HepG2 (cell line): ENCODE data around the gene SHPK. TPM values are rescaled to one million over a fixed set of nuclear protein-coding genes. Genes with fewer than 3 reads are reported as not detected.

Experiments
- AGO1 ChIP-seq: fragments of 200-400 bp; formaldehyde crosslinking; IDR thresholded peaks from 2 replicates; pipeline ENCODE4 v1.6.1; 2017; ENCODE audit warnings: mild to moderate bottlenecking, low read depth, low read length, moderate library complexity; ENCODE audit not compliant: poor library complexity, severe bottlenecking
- ZFP36 ChIP-seq: fragments of 150-350 bp; IDR thresholded peaks from 2 replicates; pipeline ENCODE4 v1.6.1; 2018; ENCODE audit warnings: borderline replicate concordance, low read length, low read depth; ENCODE audit not compliant: partially characterized antibody
- polyA plus RNA-seq, 8 experiments: library from polyadenylated mRNA; depleted of rRNA in 3 of 8; stranded (reverse) in 7 of 8; unstranded in 1 of 8; fragments of >200 nt; fragmentation: Illumina TruSeq in 4 of 8; extraction: Trizol in 4 of 8; gene quantifications; 2 replicates each; pipeline versions ENCODE4 v1.2.1 to v1.2.3, GENCODE V29; 2011 to 2016; ENCODE audit warnings: low read depth in 4 of 8, missing spikeins in 1 of 8, mixed read lengths in 1 of 8; ENCODE audit not compliant: insufficient read depth in 1 of 8
- total RNA-seq, 5 experiments: library from RNA; depleted of rRNA; stranded (reverse); fragments of >200 nt; fragmentation: Illumina TruSeq; extraction: Trizol; gene quantifications; 2 replicates each; pipeline ENCODE4 v1.2.3, GENCODE V29; 2016; ENCODE audit warnings: low read depth in 1 of 5
- TF ChIP-seq, protein P1 (sequence below), 2 experiments: fragments of 450-650 bp in 1 of 2; sonication (generic) in 1 of 2; formaldehyde crosslinking in 1 of 2; IDR thresholded peaks; 2 replicates each; pipeline versions ENCODE4 v1.6.1 to v1.8.0; 2016 to 2022; ENCODE audit warnings: antibody characterized with exemption in 1 of 2, mild to moderate bottlenecking in 1 of 2, missing genetic modification reagents in 1 of 2
- TF ChIP-seq, protein P2 (sequence below): sonication (generic); formaldehyde crosslinking; IDR thresholded peaks from 2 replicates; pipeline ENCODE4 v1.5.0; 2020; ENCODE audit warnings: missing genetic modification reagents
- TF ChIP-seq, protein P3 (sequence below): sonication (generic); formaldehyde crosslinking; IDR thresholded peaks from 2 replicates; pipeline ENCODE4 v1.4.0; 2020; ENCODE audit warnings: mild to moderate bottlenecking, missing genetic modification reagents
- TF ChIP-seq, protein P4 (sequence below): sonication (generic); formaldehyde crosslinking; IDR thresholded peaks from 2 replicates; pipeline ENCODE4 v1.8.1; 2022; ENCODE audit warnings: mild to moderate bottlenecking, missing genetic modification reagents

Gene SHPK
- total and polyA plus RNA-seq, 2 of the 13 experiments (the other 11 are each of a cell fraction or from before 2014, with no cell fraction given): 16.2 to 30.9 TPM

DNA sequence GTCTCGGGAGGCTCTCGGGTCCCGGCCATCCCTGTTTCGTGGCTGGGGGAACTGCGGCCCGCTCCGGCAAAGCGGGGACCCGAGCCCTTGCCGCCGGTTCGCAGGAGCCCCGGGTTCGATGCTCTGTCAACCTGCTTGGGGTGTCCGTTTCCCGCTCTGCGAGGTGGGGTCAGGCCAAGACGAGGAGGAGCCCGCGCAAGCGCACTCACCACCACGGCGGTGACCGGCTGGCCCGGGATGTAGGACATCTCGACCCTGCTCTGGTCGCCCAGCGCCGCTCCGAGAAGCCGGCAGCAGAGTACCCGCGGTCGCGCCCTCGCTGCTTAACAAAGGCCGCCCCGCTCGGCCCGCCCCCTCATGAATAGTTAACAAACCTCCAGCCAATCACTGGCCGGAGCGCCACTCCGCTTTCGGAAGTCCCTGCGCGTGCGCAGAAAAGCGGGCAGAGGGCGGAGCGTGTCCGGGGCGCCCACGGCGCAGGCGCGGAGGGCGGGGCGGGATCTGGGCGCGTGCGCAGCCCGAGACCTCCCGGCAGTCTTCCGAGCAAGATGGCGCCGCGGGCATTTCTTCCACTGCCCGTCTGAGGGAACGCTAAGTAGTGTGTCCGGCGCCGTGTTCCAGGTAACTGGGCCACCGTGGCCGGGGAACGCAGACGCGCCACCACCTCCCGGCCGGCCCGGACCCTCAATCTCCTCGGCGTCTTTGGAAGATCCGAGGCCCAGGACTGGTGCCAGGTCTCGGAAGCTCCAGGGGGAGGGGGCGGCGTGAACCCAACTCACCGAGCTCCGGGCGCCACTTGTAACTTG is 32.4 kb upstream of the SHPK start, which contains the start of the genes EMC6 and TAX1BP3 (continued):
- TF ChIP-seq, protein P1, sequence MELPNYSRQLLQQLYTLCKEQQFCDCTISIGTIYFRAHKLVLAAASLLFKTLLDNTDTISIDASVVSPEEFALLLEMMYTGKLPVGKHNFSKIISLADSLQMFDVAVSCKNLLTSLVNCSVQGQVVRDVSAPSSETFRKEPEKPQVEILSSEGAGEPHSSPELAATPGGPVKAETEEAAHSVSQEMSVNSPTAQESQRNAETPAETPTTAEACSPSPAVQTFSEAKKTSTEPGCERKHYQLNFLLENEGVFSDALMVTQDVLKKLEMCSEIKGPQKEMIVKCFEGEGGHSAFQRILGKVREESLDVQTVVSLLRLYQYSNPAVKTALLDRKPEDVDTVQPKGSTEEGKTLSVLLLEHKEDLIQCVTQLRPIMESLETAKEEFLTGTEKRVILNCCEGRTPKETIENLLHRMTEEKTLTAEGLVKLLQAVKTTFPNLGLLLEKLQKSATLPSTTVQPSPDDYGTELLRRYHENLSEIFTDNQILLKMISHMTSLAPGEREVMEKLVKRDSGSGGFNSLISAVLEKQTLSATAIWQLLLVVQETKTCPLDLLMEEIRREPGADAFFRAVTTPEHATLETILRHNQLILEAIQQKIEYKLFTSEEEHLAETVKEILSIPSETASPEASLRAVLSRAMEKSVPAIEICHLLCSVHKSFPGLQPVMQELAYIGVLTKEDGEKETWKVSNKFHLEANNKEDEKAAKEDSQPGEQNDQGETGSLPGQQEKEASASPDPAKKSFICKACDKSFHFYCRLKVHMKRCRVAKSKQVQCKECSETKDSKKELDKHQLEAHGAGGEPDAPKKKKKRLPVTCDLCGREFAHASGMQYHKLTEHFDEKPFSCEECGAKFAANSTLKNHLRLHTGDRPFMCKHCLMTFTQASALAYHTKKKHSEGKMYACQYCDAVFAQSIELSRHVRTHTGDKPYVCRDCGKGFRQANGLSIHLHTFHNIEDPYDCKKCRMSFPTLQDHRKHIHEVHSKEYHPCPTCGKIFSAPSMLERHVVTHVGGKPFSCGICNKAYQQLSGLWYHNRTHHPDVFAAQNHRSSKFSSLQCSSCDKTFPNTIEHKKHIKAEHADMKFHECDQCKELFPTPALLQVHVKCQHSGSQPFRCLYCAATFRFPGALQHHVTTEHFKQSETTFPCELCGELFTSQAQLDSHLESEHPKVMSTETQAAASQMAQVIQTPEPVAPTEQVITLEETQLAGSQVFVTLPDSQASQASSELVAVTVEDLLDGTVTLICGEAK (IDR thresholded peaks at IDR 0.05): no peak
- TF ChIP-seq, protein P1 (CRISPR knock-in tag; IDR thresholded peaks at IDR 0.05): no peak; the same call in 1 of the 2 replicates
- TF ChIP-seq ZFP36: no peak
- TF ChIP-seq AGO1: no peak
- TF ChIP-seq, protein P2, sequence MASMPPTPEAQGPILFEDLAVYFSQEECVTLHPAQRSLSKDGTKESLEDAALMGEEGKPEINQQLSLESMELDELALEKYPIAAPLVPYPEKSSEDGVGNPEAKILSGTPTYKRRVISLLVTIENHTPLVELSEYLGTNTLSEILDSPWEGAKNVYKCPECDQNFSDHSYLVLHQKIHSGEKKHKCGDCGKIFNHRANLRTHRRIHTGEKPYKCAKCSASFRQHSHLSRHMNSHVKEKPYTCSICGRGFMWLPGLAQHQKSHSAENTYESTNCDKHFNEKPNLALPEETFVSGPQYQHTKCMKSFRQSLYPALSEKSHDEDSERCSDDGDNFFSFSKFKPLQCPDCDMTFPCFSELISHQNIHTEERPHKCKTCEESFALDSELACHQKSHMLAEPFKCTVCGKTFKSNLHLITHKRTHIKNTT: 0 out of 2 replicates have a peak, but pooled peaks have one; percentile 77
- TF ChIP-seq, protein P3, sequence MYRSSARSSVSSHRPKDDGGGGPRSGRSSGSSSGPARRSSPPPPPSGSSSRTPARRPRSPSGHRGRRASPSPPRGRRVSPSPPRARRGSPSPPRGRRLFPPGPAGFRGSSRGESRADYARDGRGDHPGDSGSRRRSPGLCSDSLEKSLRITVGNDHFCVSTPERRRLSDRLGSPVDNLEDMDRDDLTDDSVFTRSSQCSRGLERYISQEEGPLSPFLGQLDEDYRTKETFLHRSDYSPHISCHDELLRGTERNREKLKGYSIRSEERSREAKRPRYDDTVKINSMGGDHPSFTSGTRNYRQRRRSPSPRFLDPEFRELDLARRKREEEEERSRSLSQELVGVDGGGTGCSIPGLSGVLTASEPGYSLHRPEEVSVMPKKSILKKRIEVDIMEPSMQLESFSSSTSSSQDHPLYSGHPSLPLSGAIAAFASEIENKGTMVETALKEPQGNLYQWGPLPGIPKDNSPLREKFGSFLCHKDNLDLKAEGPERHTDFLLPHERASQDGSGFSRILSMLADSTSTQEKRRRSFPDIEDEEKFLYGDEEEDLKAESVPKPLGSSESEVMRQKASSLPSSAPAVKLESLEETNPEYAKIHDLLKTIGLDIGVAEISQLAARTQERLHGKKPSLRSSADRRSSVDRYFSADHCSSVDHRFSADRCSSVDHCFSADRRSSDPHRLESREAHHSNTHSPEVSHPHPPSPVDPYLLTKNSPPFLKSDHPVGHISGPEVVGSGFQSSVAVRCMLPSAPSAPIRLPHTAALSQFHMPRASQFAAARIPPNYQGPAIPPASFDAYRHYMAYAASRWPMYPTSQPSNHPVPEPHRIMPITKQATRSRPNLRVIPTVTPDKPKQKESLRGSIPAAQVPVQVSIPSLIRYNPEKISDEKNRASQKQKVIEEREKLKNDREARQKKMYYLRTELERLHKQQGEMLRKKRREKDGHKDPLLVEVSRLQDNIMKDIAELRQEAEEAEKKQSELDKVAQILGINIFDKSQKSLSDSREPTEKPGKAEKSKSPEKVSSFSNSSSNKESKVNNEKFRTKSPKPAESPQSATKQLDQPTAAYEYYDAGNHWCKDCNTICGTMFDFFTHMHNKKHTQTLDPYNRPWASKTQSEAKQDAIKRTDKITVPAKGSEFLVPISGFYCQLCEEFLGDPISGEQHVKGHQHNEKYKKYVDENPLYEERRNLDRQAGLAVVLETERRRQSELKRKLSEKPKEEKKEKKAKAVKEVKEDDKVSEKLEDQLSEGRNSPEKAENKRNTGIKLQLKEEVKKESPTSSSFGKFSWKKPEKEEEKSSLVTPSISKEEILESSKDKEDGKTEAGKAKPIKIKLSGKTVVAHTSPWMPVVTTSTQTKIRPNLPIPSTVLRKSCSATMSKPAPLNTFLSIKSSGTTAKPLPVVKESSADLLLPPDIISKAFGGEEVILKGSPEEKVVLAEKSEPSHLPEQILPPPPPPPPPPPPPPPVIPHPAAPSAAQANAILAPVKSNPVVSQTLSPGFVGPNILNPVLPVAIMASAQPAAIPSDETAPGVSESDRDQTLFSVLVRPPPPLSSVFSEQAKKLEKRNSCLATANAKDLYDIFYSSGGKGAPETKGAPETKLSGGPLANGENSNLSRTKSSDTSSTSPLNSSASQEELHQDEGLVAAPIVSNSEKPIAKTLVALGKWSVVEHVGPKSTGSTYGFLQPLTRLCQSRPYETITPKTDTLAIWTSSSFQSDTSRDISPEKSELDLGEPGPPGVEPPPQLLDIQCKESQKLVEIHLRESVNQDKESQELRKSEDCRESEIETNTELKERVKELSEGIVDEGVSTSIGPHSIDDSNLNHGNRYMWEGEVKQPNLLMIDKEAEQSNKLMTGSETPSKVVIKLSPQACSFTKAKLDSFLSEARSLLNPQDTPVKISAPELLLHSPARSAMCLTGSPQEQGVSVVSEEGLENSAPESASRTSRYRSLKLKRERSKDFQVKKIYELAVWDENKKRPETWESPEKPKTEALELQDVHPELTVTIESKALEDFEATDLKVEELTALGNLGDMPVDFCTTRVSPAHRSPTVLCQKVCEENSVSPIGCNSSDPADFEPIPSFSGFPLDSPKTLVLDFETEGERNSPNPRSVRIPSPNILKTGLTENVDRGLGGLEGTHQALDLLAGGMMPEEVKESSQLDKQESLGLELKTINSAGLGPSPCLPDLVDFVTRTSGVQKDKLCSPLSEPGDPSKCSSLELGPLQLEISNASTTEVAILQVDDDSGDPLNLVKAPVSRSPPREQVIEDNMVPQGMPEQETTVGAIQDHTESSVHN (CRISPR knock-in tag): no peak
- TF ChIP-seq, protein P4, sequence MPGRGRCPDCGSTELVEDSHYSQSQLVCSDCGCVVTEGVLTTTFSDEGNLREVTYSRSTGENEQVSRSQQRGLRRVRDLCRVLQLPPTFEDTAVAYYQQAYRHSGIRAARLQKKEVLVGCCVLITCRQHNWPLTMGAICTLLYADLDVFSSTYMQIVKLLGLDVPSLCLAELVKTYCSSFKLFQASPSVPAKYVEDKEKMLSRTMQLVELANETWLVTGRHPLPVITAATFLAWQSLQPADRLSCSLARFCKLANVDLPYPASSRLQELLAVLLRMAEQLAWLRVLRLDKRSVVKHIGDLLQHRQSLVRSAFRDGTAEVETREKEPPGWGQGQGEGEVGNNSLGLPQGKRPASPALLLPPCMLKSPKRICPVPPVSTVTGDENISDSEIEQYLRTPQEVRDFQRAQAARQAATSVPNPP (CRISPR knock-in tag): no peak; the same call in none of the 2 replicates
